T follicular helper cell (primary cell): ENCODE data around the gene PVALEF.
"Not testable (repeated sequence)": the region's sequence is repeated elsewhere in the genome, so short reads cannot be mapped to it uniquely, and the experiment has no call there.

ENCODE experiments used
- DNase-seq: peaks from one replicate; pipeline ENCODE4 v3.0.0-alpha.2; 2020; ENCODE audit warnings: low read depth

The PVALEF gene

DNA sequence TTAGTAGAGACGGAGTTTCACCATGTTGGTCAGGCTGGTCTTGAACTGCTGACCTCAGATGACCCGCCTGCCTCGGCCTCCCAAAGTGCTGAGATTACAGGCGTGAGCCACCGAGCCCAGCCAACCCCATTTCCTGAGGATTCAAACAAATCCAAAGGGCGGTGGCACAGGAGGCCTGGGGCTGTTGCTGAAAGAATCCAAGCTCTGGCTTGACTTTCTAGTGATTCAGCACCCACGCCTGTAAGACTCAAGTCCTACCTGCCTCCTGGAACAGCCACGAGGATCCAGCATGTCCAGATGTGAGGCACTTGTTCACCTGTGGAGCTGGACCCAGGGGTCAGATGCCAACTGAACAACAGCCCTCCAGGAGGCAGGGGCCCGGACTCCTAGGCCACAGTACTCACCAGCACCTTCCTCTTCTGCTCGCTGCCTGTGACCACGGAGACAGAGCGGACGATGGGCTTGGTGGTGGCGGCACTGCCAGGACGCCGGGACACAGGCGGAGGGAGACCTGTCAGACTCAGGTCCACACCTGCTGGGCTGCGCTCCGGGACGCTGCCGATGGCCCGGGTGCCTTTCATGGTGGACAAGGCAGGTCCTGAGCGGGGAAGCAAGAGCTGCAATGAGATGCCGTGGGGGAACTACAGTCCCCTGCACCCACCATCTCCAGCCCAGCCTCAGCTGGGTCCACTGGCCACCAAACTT, 54.3 kb downstream of the PVALEF start:
- no peak for DNase-seq

DNA sequence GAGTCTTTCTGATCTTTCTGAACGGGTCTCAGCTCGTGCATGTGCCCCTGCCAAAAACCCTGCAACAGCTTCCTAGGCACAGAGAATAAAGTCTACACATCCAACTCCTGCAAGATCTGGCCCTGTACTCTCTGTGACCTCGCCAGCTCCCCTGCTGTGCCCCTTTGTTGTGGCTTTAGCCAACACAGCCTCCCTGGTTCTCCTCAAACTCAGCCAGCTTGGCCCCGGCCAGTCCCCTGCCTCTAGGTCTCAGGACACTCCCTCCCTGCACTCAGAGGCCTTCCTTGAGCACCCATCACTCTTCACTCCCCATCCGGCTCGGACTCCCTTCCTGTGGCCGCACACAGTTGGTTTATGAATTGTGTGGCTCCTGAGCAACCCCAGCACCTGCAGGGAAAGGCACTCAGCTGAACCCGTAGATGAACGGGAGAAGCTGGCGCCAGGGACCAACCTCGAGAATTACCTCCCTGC, 56.1 kb downstream of the PVALEF start:
- no peak for DNase-seq

DNA sequence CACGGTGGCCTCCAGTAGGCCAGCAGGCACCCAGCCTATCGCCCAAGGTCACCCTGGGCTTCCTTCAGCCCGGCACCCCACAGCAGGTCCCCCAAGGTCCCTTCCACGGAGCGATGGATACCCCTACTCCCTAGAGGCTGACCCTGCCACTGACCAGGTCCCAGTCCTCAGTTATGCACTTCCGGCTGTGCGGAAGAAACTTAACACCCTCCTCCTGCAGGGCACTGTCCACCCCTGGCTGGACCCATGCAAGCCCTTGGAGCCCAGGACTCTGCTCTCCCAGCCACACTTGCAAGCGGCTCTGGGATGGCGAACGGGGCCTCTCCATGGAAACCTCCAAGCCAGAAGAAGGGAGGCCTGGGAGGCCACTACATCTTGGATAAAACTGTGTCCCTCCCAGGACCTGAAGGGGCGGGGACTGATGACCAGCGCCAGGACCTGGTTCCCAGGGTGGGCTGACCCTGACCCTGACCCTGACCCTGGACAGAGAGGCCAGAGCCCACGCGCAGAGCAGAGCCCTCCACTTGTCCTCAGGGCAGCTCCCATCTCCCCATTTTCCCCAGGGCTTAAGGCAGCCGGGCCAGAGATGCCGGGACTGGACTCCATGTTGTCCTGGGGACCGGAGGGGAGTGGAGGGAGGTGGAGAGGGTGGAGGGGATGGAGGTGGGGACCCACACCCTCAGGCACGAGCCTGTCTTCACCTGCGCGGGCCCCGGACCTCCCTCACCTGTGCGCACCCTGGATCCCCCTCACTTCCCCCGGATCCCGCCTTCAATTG, 56.7 kb downstream of the PVALEF start:
- DNase-seq: no peak

DNA sequence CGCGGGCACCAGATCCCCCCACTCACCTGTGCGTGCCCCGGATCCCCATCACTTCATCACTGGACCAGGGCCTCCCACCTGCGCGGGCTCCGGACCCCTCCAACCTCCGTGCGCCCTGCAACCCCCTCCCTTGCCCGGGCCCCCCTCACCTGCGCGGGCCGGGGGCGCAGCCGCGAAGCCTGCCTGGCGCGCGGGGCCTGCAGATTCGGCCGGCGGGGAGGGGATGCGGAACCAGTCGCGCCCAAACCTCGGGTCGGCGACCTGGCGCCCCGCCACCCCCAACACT, 57.3 kb downstream of the PVALEF start:
- no peak for DNase-seq

DNA sequence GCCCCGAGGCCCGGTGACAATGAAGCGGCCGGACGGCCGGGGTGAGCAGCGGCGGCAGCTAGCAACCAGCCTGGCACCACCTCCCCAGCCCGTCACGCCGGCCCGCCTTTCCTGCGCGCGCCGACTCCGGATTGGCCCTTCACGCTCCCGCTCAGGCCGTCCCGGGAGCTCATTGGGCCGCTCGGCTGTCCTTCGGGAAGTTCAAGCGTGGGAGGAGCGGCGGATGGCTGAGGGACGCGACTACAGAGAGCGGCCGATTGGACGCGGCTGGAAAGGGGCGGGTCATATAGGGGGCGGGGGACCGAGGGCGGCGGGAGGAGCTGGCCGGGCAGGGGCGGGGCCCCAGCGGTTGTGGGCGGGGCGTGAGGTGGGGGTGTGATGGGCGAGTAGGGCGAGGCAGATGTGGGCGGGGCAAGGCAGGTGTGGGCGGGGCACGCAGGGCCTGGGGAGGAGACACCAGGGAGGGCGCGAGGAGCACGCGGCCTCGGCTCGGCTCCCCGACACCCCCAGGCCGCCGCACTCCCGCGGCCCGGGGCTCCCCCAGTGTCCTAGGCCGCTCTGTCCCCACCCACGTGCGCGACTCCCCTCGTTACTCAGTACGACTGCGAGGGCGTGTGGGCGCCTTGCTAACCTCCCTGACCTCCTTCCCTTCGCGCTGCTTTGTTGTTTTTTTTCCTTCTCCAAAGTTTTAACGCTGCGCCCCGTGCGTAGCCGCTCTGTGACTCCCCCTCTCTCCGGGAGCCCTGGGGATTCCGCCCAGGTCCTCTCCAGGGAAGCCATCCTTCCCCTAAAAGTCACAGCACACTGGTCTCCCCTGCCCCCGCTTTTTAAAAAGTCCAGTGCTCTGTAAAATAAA, 57.8 kb downstream of the PVALEF start, which contains the start of gene CEP131:
Gene CEP131, minus strand, starts transcription at position 60 of the 856 bp plus-strand sequence. CDS start 2,909 bp downstream, outside the sequence.
- peak; percentile 99 for DNase-seq

DNA sequence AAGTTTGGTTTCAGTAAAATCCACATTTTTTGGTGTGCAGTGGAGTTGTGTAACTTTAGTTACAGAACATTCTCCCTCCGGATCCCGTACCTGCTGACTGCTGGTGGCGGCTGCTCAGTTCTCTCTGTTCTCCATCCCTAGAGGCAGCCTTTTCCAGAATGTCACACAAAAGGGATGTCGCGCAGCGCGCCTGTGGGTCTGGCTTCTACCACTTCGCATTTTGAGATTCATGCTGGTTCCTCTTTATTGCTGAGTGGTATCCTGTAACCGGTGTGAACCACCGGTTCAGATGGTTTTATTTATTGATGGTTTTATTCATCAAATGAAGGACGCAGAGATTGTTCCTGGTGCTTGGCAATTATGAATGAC, 58.4 kb downstream of the PVALEF start:
- DNase-seq: no peak

DNA sequence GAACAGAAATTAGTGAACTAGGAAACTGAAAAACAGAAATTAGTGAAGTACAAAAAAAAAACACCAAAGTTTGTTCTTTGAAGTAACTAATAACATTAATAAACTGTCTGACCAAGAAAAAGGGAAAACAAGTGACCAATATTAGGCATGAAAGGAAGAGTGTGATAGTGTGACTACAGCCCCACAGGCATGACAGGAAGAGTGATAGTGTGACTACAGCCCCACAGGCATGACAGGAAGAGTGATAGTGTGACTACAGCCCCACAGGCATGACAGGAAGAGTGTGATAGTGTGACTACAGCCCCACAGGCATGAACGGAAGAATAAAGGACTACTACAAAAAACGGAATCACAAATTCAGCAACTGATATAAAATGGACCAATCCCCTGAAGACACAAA, 62.3 kb downstream of the PVALEF start:
- not testable (repeated sequence) for DNase-seq

DNA sequence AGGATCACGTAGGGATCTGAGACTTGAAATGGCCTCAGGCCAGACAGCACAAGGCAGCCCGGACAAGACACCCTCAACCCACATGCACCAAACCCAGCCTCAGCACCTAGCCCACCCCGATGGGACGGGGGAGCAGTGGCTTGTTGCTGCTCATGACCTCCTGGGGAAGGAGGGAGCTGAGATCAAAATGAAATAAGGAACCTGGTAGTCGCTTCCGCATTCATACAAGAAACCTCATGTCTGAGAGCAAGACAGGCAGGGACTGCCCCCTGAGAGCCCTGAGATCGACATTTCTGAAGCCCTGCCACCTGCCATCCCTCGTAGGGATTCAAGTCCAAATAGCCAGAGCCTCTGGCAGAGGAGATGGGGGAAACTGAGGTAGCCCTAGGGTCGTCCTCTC, 63.1 kb downstream of the PVALEF start:
- DNase-seq: no peak

DNA sequence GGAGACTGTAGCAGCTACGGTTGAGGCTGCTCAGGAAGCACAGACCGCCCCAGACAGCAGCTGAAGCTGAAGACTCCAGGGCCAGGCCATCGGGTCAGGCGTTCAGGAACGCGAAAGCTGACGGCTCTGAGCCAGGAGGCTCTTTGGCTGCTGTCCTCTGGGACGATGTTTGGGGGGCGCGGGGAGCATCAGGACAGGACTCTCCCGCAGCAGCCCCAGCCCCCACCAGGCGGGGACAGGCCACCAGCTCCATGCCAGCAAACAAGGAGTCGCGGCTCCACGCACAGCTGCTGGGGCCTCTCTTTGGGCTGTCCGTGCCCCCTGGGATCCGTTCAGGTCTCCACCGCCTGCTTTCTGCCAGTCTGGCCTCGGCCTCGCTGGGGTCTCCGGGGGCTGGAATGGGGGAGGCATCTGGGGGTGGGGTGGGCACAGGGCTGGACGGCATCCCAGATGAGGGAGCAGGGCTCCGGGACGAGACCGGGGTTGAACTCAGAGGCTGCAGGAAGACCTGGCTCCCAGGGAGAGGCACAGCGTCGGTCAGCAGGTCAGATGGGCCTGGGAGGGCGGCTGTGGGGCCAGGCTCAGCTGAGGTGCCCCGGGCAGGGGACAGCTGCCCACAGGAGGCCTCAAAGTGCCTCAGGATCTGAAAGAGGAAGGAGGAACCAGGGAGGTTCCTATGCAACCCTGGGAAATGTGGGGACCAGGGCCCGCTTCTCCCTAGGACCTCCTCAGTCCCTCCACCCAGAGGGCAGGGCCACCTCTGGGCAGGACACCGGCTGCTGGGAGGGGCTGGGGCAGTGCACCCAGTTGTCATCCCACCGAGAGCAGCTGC, 63.7 kb downstream of the PVALEF start:
- DNase-seq: no peak

DNA sequence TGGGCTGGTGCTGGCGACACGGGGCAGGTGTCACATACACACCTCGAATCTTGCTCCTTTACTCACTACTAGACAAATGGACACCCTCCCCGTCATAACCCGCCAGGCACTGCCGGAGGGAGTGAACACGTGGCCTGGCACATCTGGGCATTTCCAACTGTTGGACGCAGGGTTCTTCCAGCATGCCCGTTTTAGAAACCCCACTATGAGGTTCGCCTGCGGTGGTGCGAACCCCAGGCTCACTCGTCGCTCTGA, 64.3 kb downstream of the PVALEF start:
- DNase-seq: no peak

DNA sequence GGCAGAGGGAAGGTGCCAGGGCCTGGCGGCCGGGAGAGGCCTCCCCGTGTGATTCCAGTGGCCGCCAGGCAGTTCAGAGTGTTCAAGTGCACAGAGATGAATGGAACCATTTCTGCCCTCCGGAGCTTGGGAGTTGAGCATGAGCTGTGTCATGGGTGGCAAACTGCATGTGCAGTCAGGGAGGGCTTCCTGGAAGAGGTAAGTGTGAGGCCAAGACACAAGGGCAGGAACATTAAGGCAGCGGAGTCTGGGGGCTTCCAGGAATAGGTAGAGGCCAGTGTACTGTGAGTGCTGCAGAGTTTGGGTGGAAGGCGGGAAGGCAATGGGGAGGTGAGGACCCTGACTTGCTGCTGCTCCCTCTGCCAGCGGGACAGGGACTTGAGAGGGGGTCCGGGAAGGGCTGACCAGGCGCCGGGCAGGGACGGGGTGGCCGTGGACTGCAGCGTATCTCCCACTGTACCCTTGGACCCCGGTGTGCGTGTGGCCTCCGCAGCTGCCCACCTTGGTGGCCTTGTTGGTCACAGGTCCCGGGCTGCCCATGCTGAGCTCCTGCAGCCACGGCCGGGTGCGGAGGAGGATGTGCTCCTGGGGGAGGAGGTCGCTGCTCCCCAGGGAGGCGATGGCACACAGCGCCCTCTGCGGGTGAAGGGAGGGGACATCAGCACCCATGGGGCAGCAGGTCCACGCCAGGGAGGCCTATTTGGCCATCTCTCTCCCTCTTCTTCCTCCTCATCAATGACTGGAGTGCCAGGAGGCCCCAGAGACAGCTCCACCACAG, 64.9 kb downstream of the PVALEF start:
- DNase-seq: no peak

DNA sequence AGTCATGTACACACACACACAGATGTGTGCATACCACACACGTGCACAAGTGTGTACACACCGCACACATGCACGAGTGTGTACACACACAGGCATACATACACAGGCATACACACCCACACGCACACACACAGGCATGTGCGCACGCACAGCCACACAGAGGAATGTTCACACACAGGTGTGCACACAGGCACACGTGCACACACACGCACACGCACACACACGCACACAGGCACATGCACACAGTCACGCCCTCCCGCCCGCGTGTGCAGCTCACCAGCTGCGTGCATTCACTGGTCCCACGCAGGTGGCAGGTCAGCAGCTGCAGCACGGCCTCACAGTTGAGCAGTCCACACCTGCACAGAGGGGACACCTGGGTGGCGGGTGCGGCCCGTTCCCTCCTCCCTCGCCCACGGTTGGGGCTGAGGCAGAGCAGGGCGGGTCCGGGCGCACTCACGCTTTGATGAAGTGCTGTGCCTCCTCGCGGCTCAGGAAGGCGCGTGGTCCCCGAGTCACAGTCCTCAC, 65.9 kb downstream of the PVALEF start:
- DNase-seq: no peak

DNA sequence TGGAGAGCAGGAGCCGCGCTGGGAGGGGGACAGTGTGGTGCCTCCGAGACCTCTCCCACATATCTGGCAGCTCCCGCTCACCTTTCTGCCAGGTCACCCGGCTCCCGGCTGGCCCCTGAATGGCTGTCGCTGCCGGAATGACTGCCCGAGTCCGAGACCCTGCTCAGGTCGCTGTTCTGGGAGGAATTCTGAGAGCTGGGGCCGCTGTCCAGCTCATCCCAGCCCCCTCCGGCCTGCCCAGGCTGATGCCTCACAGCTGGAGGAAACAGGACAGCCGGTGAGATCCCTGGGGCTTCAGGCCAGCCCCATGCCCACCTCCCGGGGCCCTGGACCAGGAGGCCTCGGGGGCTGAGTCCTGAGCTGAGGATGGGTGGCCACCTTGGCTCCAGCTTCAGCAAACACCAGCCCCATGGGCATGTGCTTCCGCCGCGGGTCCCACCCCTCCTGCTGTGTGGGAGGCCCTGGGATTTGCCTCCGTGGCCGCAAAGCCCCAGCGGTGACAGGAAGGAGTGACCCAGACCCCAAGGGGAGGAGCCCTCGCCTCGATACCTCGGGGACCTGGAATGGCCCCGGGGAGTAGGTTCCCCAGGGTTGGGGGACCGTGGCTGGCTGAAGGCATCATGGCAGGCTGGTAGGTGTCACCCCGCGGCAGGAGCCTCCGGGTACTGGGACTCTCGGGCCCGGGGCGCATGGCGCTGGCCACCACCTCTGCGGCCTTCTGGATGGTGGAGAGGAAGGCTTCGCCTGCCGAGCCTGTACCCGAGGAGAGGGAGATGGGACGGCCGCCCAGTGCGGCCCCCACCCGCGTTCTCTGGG, 66.7 kb downstream of the PVALEF start:
- DNase-seq: no peak
